Vagina (tissue), 2 donors: ENCODE data around the gene OXER1.

Source experiments
- CTCF ChIP-seq, 3 experiments: fragments of 450-650 bp in 2 of 3; fragments of 200-600 bp in 1 of 3; sonication (generic) in 1 of 3; IDR thresholded peaks; one replicate each; pipeline ENCODE4 v1.5.1; 2017 to 2019; ENCODE audit warnings: antibody characterized with exemption in 3 of 3, mild to moderate bottlenecking in 2 of 3, moderate library complexity in 2 of 3
- POLR2A ChIP-seq, 2 donors: fragments of 450-650 bp; IDR thresholded peaks; one replicate each; pipeline ENCODE4 v1.6.1; 2017; ENCODE audit warnings: antibody characterized with exemption in 2 of 2, mild to moderate bottlenecking in 2 of 2, moderate library complexity in 2 of 2
- POLR2AphosphoS5 ChIP-seq, 2 donors: sonication (generic); formaldehyde crosslinking; IDR thresholded peaks; one replicate each; pipeline ENCODE4 v1.9.0; 2017; ENCODE audit warnings: antibody characterized with exemption in 2 of 2, mild to moderate bottlenecking in 2 of 2, low read depth in 1 of 2; ENCODE audit not compliant: insufficient read depth in 1 of 2

- TF ChIP-seq POLR2A (IDR thresholded peaks at IDR 0.05) = no peak
- TF ChIP-seq POLR2AphosphoS5 (IDR thresholded peaks at IDR 0.05; ENCODE audit: insufficient read depth in 1 of 2, low read depth in 1 of 2) = no peak
- TF ChIP-seq CTCF (IDR thresholded peaks at IDR 0.05) = no peak
Observed at GRCh38 chr2:42788478-42788793, 24.5 kb upstream of the OXER1 start.
